Parathyroid adenoma (tissue), 2 donors: Measurements from ENCODE around the gene LTBP2.

ENCODE experiments used
- H2AFZ ChIP-seq: fragments of 300-600 bp; sonication (generic); one replicate; pipeline ENCODE4 v1.7.0; 2017; ENCODE audit warnings: antibody characterized with exemption, mild to moderate bottlenecking
- H3K27ac ChIP-seq: fragments of 300-600 bp; sonication (generic); one replicate; pipeline ENCODE4 v1.7.0; 2017
- H3K27me3 ChIP-seq: fragments of 300-600 bp; sonication (generic); one replicate; pipeline ENCODE4 v1.7.0; 2017; ENCODE audit warnings: low read length; ENCODE audit not compliant: control insufficient read depth, insufficient read depth
- H3K36me3 ChIP-seq: fragments of 300-600 bp; sonication (generic); one replicate; pipeline ENCODE4 v1.7.0; 2017; ENCODE audit warnings: low read length; ENCODE audit not compliant: control insufficient read depth, insufficient read depth
- H3K4me1 ChIP-seq: fragments of 300-600 bp; sonication (generic); one replicate; pipeline ENCODE4 v1.7.0; 2017; ENCODE audit warnings: control low read depth
- H3K4me2 ChIP-seq: fragments of 300-600 bp; sonication (generic); one replicate; pipeline ENCODE4 v1.7.0; 2017; ENCODE audit warnings: low read length
- H3K4me3 ChIP-seq: fragments of 300-600 bp; sonication (generic); one replicate; pipeline ENCODE4 v1.7.0; 2017; ENCODE audit warnings: low read depth, low read length
- H3K79me2 ChIP-seq: fragments of 300-600 bp; sonication (generic); one replicate; pipeline ENCODE4 v1.7.0; 2017; ENCODE audit warnings: control low read depth
- H3K9ac ChIP-seq: fragments of 300-600 bp; sonication (generic); one replicate; pipeline ENCODE4 v1.7.0; 2017; ENCODE audit warnings: mild to moderate bottlenecking
- H3K9me3 ChIP-seq: fragments of 300-600 bp; sonication (generic); one replicate; pipeline ENCODE4 v1.7.0; 2017; ENCODE audit warnings: low read length; ENCODE audit not compliant: control insufficient read depth
- TF ChIP-seq, protein P1 (sequence below): fragments of 300-600 bp; sonication (generic); IDR thresholded peaks from one replicate; pipeline ENCODE4 v1.7.0; 2017; ENCODE audit warnings: antibody characterized with exemption, mild to moderate bottlenecking
- donor health status: primary hyperparathyroidism.

LTBP2 gene

DNA sequence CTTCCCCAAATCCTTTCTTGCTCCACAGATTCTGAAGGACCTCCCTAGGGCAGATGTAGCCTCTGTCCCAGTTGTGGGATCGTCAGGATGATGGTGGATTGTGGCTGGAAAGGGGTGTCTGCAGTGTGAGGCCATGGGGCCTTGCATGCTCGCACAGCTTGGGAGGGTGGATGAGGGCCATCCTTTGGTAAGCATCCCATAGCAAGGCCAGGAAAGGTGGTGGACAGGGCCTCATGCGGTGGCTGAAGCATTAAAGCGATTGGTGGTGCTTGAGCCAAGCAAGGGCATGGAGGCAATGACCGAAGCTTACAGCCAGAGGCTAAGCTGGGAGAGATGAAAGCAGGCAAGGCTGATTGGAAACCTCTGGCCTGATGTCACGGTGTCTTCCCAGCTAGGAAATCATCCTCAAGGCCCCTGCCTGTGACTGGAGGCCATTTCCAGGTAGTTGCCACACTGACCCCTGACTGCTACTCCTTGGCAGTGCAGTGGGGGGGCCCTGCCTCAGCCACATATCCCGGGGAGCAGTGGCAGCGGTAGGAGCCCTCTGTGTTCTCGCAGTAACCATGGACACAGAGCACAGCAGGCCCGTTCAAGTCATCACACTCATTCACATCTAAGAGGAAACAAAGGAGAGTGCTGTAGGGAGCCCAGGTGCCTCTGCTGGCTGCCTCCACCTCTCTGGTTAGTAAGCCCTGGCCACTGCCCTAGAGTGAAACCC is 111.5 kb downstream of the LTBP2 start:
- Histone ChIP-seq H3K36me3 (no peaks in the 10 kb centered on the region), H3K4me2 (no peak overlapping the region), H3K27ac (no peak overlapping the region), H3K4me3 (no peak overlapping the region), H3K4me1 (no peaks in the 10 kb centered on the region), H3K79me2 (peaks cover 6% of the 10 kb centered on the region), H3K9me3 (no peaks in the 10 kb centered on the region), H3K9ac (no peak overlapping the region), H3K27me3 (no peaks in the 10 kb centered on the region), H2AFZ (no peak overlapping the region)
- TF ChIP-seq, protein P1, sequence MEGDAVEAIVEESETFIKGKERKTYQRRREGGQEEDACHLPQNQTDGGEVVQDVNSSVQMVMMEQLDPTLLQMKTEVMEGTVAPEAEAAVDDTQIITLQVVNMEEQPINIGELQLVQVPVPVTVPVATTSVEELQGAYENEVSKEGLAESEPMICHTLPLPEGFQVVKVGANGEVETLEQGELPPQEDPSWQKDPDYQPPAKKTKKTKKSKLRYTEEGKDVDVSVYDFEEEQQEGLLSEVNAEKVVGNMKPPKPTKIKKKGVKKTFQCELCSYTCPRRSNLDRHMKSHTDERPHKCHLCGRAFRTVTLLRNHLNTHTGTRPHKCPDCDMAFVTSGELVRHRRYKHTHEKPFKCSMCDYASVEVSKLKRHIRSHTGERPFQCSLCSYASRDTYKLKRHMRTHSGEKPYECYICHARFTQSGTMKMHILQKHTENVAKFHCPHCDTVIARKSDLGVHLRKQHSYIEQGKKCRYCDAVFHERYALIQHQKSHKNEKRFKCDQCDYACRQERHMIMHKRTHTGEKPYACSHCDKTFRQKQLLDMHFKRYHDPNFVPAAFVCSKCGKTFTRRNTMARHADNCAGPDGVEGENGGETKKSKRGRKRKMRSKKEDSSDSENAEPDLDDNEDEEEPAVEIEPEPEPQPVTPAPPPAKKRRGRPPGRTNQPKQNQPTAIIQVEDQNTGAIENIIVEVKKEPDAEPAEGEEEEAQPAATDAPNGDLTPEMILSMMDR = no peak

DNA sequence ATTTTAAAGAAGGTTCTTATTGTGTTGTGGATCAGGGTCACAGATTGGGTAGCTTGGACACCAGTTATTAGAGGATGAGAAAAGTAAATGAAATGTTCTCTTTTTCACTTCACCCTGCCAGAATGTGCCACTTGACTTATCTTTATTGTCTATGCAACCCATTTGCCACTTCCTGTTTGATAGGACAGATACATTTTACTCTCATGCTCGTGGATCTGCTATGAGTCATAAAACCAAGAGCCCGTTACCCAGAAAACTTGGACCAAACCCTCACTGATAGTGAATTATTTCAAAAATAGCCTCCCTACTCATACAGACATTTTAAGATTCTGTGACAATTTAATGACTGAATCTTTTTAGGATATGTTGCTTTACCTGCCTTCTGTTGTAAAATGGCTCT is 116.7 kb downstream of the LTBP2 start:
- H3K27me3 ChIP-seq = no peaks in the 10 kb centered on the region
- no peaks in the 10 kb centered on the region for H3K36me3 ChIP-seq
- peaks cover 5% of the 10 kb centered on the region for H3K4me1 ChIP-seq
- TF ChIP-seq, protein P1 = no peak
- no peak overlapping the region for H3K4me3 ChIP-seq
- H2AFZ ChIP-seq = no peak overlapping the region
- H3K27ac ChIP-seq = no peak overlapping the region
- no peaks in the 10 kb centered on the region for H3K79me2 ChIP-seq
- H3K9me3 ChIP-seq = no peaks in the 10 kb centered on the region
- no peak overlapping the region for H3K9ac ChIP-seq
- H3K4me2 ChIP-seq = no peak overlapping the region

DNA sequence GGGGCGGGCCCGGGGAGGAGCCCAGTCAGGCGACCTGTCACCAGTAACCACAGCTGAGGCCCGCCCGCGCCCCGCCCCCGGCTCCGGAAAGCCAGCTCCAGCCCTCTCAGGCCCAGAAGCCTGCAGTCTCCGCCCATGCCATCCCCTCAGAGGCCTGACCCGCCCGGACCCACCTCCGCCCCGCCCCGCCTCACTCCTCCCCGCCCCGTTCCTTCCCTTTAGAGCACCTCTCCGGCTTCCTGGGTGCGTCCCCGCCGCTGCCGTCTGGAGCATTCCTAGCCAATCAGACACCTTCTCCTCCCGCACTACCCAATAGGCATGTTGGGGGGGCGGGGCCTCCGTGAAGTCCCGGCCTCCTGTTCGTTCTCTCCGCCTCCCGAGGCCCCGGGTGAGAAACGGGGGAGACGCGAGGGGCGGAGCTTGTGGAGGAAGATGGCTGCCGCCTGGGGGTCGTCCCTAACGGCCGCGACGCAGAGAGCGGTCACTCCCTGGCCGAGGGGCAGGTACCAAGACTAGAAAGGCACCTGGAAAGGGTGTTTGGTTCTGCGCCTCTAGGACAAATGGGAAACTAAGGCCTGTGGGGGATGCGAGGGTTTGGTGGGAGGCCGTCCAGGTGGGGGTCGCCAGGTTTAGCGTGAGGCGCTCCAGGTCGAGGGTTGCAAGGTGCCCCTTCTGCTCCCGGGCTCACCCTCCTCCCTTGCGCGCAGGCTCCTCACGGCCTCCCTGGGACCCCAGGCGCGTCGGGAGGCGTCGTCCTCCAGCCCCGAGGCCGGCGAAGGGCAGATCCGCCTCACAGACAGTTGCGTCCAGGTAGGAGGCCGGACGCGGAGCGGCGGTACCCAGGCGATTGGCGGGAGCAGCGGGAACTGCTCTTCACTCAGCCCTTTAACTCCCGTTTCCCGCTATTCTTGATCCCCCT is 118.4 kb downstream of the LTBP2 start, which contains the start of gene ISCA2:
TSS of gene ISCA2 (plus strand) at position 423 of the 919 bp plus-strand sequence. CDS start at position 433, 10 bp downstream.
- H3K9ac ChIP-seq = peak within 1 kb of the TSS; percentile 56
- TF ChIP-seq, protein P1 = no peak
- peak within 1 kb of the TSS; percentile 83 for H3K4me3 ChIP-seq
- no peaks in the 10 kb centered on the region for H3K79me2 ChIP-seq
- no peaks in the 10 kb centered on the region for H3K36me3 ChIP-seq
- H3K4me1 ChIP-seq = peaks cover 5% of the 10 kb centered on the region
- no peaks in the 10 kb centered on the region for H3K9me3 ChIP-seq
- peak within 1 kb of the TSS; percentile 85 for H3K27ac ChIP-seq
- H3K27me3 ChIP-seq = no peaks in the 10 kb centered on the region
- H2AFZ ChIP-seq = peak within 1 kb of the TSS; percentile 98
- peak within 1 kb of the TSS; percentile 95 for H3K4me2 ChIP-seq

DNA sequence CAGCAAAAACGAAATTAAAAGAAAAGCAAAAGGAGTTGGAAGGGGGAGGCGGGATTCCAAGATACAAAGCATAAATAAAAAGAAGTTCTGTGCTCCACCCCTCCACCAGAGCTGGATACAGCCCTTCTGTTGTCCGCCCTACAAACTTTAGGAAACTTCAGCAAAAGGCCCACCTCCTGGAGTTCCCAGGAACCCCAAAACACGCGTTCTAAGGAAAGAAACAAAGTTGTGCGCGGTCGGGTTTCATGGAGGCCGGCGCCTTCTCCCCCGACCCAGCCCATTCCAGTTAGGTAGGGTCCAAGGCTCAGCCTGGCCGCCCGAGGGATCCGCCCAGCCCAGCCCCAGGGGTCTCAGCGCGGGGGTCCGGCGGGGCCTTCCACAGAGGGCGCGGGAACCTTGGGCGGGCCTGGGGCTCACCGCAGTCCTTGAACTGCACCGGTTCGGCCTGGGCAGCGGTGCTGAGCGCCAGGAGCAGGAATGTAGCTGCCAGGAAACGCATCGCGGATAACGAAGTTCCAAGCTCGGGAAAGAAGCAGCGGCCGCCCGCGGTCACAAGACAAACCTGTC is 119.2 kb downstream of the LTBP2 start, which contains the start of gene NPC2:
TSS of gene NPC2 (minus strand) at position 530 of the 567 bp plus-strand sequence. CDS start at position 499, 31 bp downstream.
- Histone ChIP-seq H3K4me3 (peak within 1 kb of the TSS; percentile 83), H3K4me2 (peak within 1 kb of the TSS; percentile 95), H2AFZ (peak within 1 kb of the TSS; percentile 98), H3K36me3 (no peaks in the 10 kb centered on the region), H3K9ac (peak within 1 kb of the TSS; percentile 56), H3K27ac (peak within 1 kb of the TSS; percentile 85), H3K9me3 (no peaks in the 10 kb centered on the region), H3K27me3 (no peaks in the 10 kb centered on the region), H3K79me2 (no peaks in the 10 kb centered on the region), H3K4me1 (peaks cover 5% of the 10 kb centered on the region)
- TF ChIP-seq, protein P1 = no peak
